Stimulated activated naive CD8-positive, alpha-beta T cell treated with anti-CD3 and anti-CD28 coated beads, Interleukin-15, Interleukin-2, amounts not matched to agents 100 U/mL and 50 U/mL, for 24 hours (primary cell): ENCODE measurements around the gene PHF21A.
"Not testable (repeated sequence)": the region's sequence is repeated elsewhere in the genome, so short reads cannot be mapped to it uniquely, and the experiment has no call there.

Experiments used
- ATAC-seq: fragments of 150-1000 bp; cut with Tn5 transposase; one replicate; pipeline ENCODE4 v1.10.0; 2021
- DNase-seq: peaks from one replicate; pipeline ENCODE4 v3.0.0; 2021

PHF21A gene

GRCh38 chr11:45920531-45921477, 200.4 kb downstream of the PHF21A start:
- no peak for ATAC-seq

GRCh38 chr11:45919806-45920530, 201.3 kb downstream of the PHF21A start:
- ATAC-seq (no peak), DNase-seq (no peak)

More at GRCh38 chr11:45920531-45921477, 200.4 kb downstream of the PHF21A start:
- no peak for DNase-seq

GRCh38 chr11:45918962-45919675, 202.1 kb downstream of the PHF21A start:
- DNase-seq (no peak), ATAC-seq (no peak)

DNA sequence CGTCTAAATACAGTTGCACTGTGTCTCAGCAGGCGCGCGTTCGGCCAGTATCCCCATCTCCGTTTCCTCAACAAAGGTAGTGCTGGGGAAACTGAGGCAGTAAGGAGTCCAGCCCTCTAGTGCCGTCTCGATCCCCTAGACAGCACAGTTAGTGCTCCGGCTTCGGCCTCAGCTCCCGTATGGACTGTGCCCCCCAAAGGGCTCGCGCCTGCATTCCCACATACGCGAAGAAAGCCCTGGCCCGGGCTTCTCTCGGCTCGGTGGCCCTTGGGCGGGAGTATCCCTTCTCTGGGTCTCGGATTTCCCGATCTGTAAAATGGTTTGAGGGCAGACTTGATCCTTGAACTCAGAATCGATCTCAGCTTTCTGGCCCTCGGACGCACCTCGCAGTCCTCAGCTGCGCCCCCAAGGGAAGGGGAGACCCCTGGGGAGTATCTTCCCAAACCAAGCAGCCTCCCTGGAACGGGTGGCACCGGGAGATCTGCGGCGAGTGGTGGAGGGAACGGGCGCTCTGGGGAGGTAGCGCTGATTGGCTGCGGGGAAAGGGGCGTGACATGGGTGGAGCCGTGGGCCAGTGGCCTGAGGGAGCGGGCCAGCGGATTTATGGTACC, 202.8 kb downstream of the PHF21A start:
- peak; percentile 33 for ATAC-seq
- peak; percentile 82 for DNase-seq

DNA sequence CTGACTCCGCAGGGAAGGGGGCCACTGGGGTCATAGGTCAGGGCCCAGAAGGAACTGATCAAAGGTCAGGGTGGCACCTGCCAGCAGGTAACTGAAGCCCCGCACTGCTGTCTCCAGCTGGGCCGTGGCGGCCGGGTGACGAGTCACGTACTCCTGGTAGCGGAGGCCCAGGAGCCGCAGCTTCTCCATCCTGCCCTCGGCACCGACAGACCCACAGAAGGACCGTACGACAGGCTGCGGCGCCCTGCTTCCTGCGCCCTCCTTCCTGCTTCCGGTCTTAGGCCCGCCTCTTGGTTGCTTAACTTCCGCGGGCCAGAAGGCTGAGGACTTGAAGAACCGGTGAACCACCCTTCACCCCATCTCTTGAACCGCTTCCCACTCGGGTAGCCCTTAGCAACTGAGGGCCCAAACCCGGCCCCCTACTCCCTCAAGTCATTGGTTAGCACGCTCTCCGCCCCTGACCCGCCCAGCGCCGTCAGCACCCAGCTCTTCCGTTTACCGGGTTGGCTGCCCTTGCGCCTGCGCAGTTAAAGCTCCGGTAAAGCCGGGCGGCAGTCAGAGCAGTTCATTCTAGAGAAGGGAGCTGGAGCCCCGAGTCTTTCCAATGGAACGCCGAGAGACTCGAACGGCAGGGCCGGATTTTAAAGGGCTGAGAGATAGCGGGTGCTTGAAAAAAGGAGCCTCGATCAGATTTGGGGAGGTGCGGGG, 203.5 kb downstream of the PHF21A start, which contains the start of gene PEX16:
Gene PEX16, minus strand, starts transcription at position 255 of the 708 bp plus-strand sequence. Its CDS starts 66 bp downstream, at position 189.
- DNase-seq (peak; percentile 94), ATAC-seq (peak; percentile 97)

GRCh38 chr11:45917286-45917622, 204.0 kb downstream of the PHF21A start:
- ATAC-seq: no peak
- no peak for DNase-seq

- ATAC-seq: no peak
- DNase-seq: no peak
Observed at GRCh38 chr11:45915446-45915845, 205.8 kb downstream of the PHF21A start.

GRCh38 chr11:45913942-45914635, 207.2 kb downstream of the PHF21A start:
- DNase-seq: no peak
- ATAC-seq: no peak

DNA sequence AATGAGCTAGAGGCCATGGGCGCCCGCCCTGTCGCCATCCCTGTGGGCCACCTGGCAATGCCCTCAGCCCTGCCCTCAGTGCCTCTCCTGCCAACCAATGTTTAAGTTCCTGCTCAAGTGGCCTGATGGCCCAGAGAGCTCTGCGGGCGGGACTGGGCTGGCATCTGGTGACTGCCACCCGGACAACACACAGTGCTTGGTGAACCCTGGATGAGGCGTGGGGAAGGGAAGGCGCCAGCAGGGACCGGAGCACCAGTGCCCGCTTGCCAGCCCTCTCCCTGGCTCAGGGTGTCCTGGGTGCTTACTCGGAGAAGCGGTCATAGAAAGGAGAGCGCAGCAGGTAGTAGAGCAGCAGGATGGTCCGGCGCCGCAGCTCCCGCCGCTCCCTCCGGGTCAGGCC, 207.7 kb downstream of the PHF21A start:
- no peak for ATAC-seq
- no peak for DNase-seq

GRCh38 chr11:45910623-45911022, 210.6 kb downstream of the PHF21A start:
- ATAC-seq: no peak
- DNase-seq: no peak

DNA sequence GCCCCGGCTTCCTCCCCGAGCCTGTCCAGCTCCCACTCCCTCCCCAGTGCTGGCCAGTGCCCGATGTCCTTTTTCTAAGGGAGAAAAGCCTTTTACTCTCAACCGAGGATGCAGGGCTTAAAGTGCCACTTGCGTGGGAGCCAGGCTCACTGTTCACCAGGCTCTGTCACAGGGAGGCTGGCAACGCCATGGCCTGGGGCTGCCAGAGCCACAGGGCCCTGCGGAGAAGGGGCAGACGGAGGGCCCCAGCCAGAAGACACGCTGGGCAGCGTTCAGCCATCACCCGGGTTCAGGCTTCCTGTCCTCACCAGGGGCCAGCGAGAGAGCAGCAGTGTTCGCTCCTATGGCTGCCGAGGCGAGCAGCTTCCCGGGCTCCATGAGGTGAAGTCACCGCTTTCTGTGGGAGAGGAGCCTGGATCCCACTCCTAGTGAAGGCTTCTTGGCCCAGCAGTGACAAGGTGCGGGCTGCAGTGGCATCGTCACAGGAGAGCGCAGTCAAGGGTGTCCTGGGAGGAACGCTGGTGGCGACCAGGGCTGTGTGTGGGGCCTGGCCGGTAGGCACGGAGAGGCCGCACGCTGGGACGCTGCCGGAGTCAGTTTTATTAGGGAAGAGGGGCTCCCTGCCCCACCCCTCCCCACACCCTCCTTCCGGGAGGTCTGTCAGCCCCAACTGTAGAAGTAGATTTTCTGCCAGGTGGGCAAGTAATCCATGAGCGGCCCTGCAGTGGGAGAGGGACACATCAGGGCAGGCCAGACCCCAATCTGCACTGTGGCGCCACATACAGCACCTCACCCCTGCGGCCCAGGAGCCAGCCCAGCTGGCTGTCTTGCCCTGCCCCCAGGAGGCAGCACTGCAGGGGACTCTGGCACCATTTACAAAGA, 211.4 kb downstream of the PHF21A start:
- DNase-seq: no peak
- no peak for ATAC-seq

GRCh38 chr11:45907911-45908370, 213.3 kb downstream of the PHF21A start:
- no peak for DNase-seq
- ATAC-seq: no peak

GRCh38 chr11:45906965-45907611, 214.2 kb downstream of the PHF21A start, which contains the start of gene FREY1:
FREY1 (minus strand) TSS chr11:45907271; CDS start chr11:45907245, 26 bp downstream.
- DNase-seq (no peak), ATAC-seq (no peak)

GRCh38 chr11:45906096-45906682, 215.1 kb downstream of the PHF21A start:
- no peak for ATAC-seq
- DNase-seq: no peak

DNA sequence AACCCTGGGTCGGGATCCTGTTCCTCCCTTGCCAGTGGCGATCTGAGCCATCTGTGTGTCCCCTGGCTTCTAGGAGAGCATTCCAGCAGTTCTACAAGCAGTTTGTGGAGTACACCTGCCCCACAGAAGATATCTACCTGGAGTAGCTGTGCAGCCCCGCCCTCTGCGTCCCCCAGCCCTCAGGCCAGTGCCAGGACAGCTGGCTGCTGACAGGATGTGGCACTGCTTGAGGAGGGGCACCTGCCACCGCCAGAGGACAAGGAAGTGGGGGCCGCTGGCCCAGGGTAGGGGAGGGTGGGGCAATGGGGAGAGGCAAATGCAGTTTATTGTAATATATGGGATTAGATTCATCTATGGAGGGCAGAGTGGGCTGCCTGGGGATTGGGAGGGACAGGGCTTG, 215.7 kb downstream of the PHF21A start:
- not testable (repeated sequence) for DNase-seq, ATAC-seq

- ATAC-seq: no peak
Observed at GRCh38 chr11:45905095-45905494, 216.2 kb downstream of the PHF21A start.

DNA sequence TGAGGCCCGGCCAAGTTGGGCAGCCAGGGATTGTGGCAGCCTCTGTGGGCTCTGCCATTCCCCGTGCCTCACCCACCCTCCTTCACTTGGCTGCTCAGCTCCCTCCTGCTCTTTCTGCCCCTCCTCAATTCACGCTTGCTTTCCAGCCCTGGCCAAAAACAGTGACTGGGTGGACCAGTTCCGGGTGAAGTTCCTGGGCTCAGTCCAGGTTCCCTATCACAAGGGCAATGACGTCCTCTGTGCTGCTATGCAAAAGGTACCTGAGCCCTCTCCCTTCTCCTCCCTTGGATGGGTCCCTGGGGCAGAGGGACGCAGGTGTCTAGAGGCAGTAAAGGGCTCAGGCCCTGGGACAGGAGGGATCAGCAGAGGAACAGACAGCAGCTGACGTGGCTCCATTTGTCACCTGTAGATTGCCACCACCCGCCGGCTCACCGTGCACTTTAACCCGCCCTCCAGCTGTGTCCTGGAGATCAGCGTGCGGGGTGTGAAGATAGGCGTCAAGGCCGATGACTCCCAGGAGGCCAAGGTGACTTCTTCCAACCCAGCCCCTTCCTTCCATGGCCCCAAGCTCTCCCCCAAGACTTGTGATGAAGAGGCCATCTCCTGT, 216.8 kb downstream of the PHF21A start:
- ATAC-seq (no peak), DNase-seq (no peak)

More at GRCh38 chr11:45905095-45905494, 216.2 kb downstream of the PHF21A start:
- DNase-seq: no peak
